Endometrial microvascular endothelial cells (primary cell): ENCODE results near the gene ADGRL3. TPM values are rescaled to one million over a fixed set of nuclear protein-coding genes. Genes with fewer than 3 reads are reported as not detected.
"Not testable (repeated sequence)": the region's sequence is repeated elsewhere in the genome, so short reads cannot be mapped to it uniquely, and the experiment has no call there.

ENCODE experiments used
- in situ Hi-C: cut with HindIII; loops from 2 replicates; pipeline ENCODE4 v1.10.0; 2017; ENCODE audit warnings: low sequenced_read_pairs, low pct_unique_long_range_greater_than_20kb; ENCODE audit errors: inconsistent ontology term
- total RNA-seq: library from RNA; depleted of rRNA; stranded (reverse); fragments of >200 nt; gene quantifications from one replicate; pipeline ENCODE4 v1.2.3, GENCODE V29; 2015; ENCODE audit errors: inconsistent ontology term

Gene ADGRL3
- total RNA-seq, 1 donor from 2014 or later = 0.46 TPM

DNA sequence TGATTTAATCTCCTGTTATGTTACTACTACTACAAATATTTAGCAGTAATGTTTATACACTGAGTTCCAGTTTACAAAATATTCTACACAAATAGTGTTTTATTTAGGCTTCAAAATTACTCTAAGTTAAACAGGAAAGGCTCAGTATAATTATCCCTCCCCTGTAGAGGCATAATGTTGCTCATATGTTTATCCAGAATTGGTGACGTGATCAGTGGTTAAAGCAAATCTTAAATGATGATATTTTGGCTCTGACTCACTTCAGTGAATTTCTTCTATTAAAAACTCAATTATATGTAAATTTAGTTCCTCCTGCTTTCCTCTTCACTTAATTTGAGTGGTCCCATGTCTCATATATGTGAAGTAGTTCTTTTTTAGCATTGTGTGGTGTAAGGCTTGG is 438.5 kb downstream of the ADGRL3 start:
- in situ Hi-C loops = no loop called here

- in situ Hi-C loops = not testable (repeated sequence)
Observed at GRCh38 chr4:61646746-61647350, 446.7 kb downstream of the ADGRL3 start.

GRCh38 chr4:61648264-61648663 is 448.1 kb downstream of the ADGRL3 start:
- in situ Hi-C loops = no loop called here

DNA sequence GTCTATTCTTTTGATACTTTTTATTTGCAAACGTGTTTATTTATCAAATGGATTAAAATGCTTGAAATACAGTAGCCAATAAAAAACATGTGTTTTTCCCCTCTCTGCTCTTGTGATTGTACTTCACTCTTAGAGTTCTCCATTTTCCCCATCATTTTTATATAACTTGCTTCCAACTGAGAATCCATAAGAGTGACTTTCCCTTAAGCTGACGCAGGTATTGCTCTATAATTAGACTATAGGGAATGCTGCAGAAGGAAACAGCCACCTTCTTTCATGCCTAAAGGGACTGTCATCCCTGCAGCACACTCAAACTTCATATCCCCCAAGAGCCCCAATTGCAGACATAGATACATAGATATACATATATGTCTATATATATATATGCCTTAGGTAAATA is 456.9 kb downstream of the ADGRL3 start:
- in situ Hi-C loops = no loop called here

DNA sequence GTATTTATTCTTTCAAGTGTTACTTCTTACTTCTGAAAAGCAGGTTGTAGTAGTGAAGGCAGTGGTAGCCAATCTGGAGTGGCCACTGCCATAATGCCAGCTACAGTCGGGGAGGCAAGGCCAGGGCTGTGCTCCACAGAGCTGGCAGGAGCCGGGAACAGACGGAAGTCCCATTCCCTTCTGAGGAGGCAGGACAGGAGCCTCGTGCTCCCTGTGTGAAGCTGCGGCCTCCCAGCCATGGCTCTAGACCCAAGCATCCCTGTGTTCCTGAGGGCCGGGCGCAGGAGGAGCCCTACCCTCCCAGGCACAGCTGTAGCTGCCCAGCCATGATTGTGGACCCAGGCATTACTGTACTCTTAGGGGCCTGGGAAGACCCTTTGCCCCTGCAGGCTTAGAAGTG is 461.8 kb downstream of the ADGRL3 start:
- in situ Hi-C loops = no loop called here

- in situ Hi-C loops = no loop called here
Observed at GRCh38 chr4:61662362-61662761, 462.2 kb downstream of the ADGRL3 start.

- in situ Hi-C loops = no loop called here
Observed at GRCh38 chr4:61663310-61663709, 463.2 kb downstream of the ADGRL3 start.

DNA sequence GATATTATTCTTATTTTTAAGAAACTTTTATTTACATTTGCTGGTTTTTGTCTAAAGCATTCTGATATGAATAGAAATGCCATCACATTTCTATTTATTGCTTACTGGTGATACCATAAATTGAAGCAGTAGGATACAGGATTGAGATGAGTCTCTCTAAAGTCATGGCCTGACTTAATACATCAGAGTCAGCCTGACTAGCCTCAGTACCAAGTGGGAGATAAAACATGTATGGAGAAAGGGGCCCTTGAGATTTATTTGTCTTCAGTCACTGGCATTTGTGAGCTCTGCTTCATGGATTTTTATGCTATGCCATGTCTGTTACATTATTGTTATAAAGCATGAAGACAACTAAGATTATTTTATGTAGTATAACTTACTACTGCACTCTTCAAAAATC is 465.5 kb downstream of the ADGRL3 start:
- in situ Hi-C loops = no loop called here

DNA sequence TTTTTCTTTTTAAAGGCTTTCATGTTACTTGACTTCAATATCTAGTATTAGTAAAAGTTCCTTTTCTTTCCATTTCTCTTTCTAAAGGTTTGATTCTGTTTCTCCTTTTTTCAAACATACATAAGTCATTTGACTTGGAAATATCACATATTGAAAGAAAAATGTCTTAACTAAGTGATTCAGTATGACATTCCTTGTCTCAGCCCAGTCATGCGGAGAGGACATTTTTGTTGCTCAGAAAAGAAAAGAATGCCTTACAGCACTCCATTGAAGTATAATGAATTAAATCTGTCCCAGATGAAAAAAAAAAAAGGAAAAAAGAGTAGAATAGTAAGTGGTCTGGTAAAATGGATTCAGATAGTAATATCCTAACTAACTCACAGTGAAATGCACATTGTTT is 466.1 kb downstream of the ADGRL3 start:
- in situ Hi-C loops = no loop called here

GRCh38 chr4:61671599-61671998 is 471.5 kb downstream of the ADGRL3 start:
- in situ Hi-C loops = no loop called here

DNA sequence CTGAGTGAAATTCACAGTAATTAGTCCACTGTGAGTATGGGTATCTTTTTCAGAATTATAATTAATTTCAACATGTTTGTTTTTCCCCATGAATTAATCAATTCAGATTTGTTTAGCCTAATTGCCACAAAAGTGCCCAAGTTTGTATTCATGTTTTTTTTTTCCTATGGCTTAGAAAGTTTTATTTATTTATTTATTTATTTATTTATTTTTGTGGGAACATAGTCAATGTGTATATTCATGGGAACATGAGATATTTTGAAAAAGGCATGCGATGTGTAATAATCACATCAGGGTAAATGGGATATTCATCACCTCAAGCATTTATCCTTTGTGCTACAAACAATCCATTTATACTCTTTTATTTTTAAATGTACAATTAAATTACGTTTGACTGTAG is 475.3 kb downstream of the ADGRL3 start:
- in situ Hi-C loops = no loop called here

GRCh38 chr4:61678297-61678696 is 478.2 kb downstream of the ADGRL3 start:
- in situ Hi-C loops = no loop called here

GRCh38 chr4:61693520-61693919 is 493.4 kb downstream of the ADGRL3 start:
- in situ Hi-C loops = no loop called here

GRCh38 chr4:61714387-61714911 is 514.3 kb downstream of the ADGRL3 start:
- in situ Hi-C loops = no loop called here

DNA sequence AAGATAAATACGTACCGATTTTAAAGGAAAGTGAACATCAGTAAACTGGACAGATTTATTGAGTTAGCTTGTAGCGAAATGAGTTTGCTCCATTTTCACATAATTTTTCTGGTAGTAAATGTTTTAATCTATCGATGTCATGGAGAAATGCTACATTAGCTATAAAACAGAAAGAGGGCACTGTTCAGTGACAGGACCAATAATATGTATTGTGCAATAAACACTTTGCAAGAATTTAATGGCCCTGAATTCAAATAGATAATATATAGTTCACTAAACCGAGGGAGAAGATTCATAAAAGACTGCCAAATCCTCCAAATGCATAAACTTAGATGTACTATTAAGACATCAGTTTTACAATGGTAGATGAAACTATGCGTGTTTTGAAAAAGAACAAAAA is 516.3 kb downstream of the ADGRL3 start:
- in situ Hi-C loops = no loop called here

- in situ Hi-C loops = no loop called here
Observed at GRCh38 chr4:61723492-61723891, 523.4 kb downstream of the ADGRL3 start.

- in situ Hi-C loops = no loop called here
Observed at GRCh38 chr4:61727286-61727685, 527.2 kb downstream of the ADGRL3 start.

- in situ Hi-C loops = no loop called here
Observed at GRCh38 chr4:61734409-61734808, 534.3 kb downstream of the ADGRL3 start.

DNA sequence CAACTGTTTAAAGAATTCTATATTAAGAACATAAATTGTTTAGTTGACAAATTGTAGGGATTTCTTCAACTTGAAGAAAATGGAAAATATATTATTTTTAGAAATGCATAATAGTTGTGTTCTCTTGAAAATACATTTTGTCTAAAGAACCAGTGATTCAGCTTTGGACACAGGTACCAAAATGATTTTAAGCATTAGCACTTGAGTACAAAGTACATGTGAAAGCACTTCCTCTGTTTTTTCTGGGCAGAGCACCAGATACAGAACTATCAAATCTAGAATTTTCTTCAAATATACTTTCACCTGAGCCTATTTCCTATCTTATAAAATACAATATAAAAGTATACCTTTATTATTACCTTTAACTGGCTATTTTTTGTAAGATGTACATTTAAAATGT is 539.8 kb downstream of the ADGRL3 start:
- in situ Hi-C loops = no loop called here

GRCh38 chr4:61740886-61741285 is 540.8 kb downstream of the ADGRL3 start:
- in situ Hi-C loops = no loop called here
